ENCODE results near the gene OR9I1. TPM values are rescaled to one million over a fixed set of nuclear protein-coding genes. Genes with fewer than 3 reads are reported as not detected.
A peak's percentile ranks its signal among the peaks of the same experiment; 100 is the strongest.

The OR9I1 gene
- not detected in 2 replicates for total RNA-seq (2014; rRNA removed; shearing (Covaris generic))

DNA sequence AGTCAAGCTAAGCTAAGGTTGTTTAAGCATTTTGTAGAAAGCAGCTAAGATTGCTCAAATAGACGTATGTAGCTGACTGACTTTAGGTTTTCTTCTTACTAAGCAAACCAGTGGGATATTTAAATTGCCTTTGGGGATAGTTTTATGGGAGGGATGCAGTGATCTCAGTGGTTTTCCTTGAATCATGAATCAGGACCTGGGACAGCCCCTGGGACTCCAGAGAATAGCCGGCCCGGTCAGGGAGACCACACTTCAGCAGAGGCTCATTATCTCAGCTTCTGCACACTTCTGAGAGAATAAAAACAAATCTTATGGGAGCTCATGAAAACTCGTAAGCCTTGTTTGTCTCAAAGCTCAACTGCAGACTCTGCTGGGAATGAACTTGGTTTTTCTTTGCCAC is at the start of gene OR9I1:
Gene OR9I1 (minus strand): TSS at position 62 of the 400 bp plus-strand sequence. CDS start 6,086 bp downstream, outside the sequence.
- no peak for DNase-seq (ENCODE audit: low spot score)

- DNase-seq (ENCODE audit: low spot score): no peak
These were observed 40.3 kb upstream of the OR9I1 start for GRCh38 chr11:58165504-58166106.

- no peak for DNase-seq (ENCODE audit: low spot score)
These were observed 39.7 kb upstream of the OR9I1 start for GRCh38 chr11:58164990-58165389.

DNA sequence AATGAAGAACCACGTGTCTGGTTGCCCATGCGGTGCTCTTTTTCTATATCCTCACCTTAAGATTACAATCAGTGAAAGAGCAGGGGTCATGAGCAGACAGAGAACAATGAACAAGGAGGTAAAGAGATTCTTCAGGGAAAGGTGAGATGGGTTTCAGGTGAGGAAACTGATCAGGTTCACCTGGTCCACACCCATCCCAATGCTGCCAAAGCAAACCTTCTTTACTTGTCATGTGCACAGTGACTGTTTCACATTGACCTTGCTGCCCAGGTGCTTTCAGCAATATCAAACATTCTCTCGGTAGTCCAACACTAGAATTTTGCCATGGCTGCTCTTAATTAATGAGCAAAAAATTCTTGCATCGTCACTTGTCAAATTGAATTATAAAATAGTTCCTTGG is 39.1 kb upstream of the OR9I1 start:
- no peak for DNase-seq (ENCODE audit: low spot score)

DNA sequence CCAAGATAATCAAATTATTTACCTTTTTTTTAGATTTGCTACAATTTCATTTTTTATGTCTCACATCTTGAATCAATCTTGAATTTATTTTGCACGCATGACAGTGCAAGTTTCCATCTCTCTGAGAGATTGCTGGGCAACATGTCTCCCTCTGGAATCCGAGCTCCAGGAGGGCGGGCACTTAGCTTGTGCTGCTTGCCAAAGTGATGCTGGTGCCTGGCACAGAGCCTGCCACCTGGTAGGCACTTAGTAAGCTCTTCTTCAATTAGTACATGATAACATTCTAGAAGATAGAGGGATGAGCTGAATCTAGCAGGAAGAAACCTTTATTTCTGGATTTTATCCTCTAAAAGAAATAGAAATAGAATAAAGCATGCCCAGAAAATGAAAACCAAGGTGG is 27.5 kb upstream of the OR9I1 start:
- no peak for DNase-seq (ENCODE audit: low spot score)

DNA sequence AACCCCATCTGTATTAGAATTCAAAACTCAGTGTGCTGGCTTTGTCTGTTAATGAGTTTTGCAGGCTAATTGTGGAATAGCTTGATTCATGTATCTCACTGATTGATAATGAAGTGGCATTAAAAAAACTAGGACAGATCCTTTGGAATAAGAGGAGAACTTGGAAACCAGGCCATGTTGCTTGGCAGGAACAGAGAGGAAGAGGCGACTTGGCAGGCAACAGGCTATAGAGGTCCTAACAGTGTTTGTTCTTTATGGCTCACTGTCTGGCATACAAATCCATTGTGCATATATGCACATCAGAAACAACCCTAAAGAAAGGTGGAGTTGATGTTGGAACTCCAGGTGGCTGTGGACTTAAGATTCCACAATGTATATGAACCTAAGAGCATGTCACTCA is 17.4 kb upstream of the OR9I1 start:
- DNase-seq (ENCODE audit: low spot score): no peak

DNA sequence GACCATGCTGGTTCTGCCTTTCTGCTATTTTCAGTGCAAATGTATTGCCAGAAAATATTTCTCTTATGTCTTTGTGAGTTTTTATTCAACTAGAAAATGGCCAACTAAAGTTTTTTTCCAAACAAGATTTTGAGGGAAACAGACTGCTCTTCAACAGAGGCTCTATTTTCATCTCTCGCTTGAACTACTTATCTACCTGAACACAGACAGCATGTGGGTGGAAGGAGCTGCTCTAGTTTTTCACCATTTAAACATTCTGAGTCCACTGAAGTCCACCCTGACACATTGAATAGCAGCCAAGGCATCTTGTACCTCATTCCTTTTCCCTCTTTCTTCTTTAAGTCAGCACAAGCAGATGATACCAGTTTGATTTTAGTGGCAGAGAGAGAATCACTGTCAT is 9.8 kb upstream of the OR9I1 start:
- DNase-seq (ENCODE audit: low spot score): no peak

GRCh38 chr11:58134151-58134550 is 8.8 kb upstream of the OR9I1 start:
- peak; percentile 5 for DNase-seq (ENCODE audit: low spot score)

DNA sequence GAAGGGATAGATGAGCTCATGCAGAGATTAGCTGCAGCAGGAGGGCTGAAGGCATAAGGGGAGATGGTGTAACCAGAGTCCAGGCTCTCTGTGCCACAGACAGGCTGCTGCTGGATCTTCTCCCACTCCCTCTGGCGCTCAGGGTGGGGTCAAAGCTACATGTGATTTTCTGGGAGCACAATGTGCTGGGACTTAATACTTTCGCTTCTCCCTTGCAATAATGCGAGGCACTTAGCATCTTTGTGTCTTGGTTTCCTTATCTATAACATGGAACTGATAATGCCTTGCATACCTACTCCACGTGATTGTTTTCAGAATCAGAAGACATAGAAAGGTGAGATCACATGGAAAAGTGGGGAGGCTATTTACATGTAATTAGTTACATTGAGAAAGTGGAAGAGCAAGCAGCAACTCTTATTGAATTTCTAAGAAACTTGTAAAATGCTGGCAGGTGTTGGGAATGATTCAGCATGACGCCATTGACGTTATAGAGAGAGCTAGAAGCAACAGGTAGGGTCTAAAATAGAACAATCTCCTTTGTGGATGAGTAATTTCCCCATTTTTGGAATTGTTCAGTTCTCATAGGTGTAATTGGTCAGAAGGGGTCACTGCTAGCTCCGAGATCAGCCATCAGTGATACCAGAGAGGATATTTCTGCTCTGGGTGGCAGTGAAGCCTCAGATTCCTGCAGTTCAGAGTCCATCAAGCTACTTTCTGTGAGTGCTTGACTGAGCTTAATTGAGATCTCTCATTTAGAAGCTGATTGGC is 8.2 kb upstream of the OR9I1 start:
- no peak for DNase-seq (ENCODE audit: low spot score)

DNA sequence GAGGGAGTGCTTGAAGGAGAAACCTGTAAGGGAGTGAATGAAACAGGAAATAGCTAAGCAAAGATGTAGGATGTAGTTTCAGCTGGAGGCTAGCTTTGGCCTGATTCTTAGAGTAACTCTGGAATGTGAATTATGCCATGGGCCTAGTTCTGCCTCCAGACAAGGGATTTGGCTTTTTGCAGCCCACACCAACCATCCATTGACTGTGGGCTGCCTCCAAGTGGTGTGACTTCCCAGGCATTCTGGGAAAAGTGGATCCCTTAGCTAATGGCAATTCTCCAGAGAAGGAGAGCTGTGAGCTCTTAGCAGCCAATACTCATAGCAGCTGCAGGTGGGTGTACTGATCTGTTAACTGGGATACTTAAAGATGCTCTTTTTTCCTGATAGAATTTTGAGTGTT is 2.0 kb upstream of the OR9I1 start:
- DNase-seq (ENCODE audit: low spot score): no peak

GRCh38 chr11:58121096-58121495 is 4.2 kb downstream of the OR9I1 start:
- no peak for DNase-seq (ENCODE audit: low spot score)

DNA sequence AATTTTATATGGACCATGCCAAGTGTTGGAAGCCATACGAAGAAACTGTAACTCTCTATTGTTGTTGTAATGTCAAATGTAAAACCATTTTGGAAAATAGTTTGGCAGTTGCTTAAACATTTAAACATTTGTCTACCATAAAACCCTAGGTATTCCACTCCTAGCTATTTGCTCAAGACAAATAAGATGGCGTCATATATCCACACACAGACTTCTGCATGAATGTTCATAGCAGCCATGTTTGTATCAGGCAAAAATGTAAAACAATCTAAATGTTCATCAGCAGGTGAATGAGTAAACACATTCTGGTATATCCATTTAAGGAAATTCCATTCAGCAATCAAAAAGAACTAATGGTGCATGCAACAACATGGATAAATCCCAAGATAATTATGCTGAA is 27.9 kb downstream of the OR9I1 start:
- DNase-seq (ENCODE audit: low spot score): no peak

DNA sequence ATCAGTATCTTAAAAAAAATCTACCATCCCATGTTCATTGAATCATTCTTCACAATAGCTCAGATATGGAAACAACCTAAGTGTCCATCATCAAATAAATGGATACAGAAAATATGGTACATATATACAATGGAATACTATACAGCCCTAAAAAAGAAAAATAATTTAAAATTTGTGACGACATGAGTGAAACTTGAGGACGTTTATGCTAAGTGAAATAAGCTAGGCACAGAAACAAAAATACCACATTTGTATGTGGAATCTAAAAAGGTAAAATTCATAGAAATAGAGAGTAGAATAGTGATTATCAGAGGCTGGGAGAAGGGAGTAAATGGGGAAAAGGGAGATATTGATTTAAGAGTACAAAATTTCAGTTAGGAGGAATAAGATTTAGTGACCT is 38.8 kb downstream of the OR9I1 start:
- DNase-seq (ENCODE audit: low spot score): no peak

DNA sequence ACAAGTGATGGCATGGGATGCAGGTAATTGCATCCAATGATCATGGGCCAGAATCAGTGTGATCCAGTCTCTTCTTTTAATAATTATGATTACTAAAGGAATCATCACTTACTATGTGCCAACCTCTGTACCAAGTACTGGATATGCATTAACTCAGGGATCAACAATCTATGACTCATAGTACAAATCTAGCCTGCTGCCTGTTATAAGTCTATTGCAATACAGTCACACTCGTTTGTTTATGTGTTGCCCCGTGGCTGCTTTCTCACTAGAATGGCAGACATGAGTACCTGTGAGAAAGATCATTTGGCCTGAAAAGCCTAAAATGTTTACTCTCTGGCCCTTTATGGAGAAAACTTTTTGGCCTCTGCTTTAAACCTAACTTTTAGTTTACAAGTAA is 49.5 kb downstream of the OR9I1 start:
- DNase-seq (ENCODE audit: low spot score): no peak

- no peak for DNase-seq (ENCODE audit: low spot score)
These were observed 54.7 kb downstream of the OR9I1 start for GRCh38 chr11:58070585-58070984.

GRCh38 chr11:58068655-58069054 is 56.7 kb downstream of the OR9I1 start:
- DNase-seq (ENCODE audit: low spot score): no peak

- DNase-seq (ENCODE audit: low spot score): no peak
These were observed 57.6 kb downstream of the OR9I1 start for GRCh38 chr11:58067685-58068084.

Other genes with a start within 250 kb of the OR9I1 start
- not detected in 2 replicates for gene OR9Q1, start 101.6 kb downstream of the OR9I1 start, total RNA-seq (2014; rRNA removed; shearing (Covaris generic))
- gene OR6Q1, start 94.6 kb downstream of the OR9I1 start, total RNA-seq (2014; rRNA removed; shearing (Covaris generic)): not detected in 2 replicates
- not detected in 2 replicates for gene OR9Q2, start 63.5 kb upstream of the OR9I1 start, total RNA-seq (2014; rRNA removed; shearing (Covaris generic))
- not detected in 2 replicates for gene OR1S2, start 78.6 kb upstream of the OR9I1 start, total RNA-seq (2014; rRNA removed; shearing (Covaris generic))
- gene OR1S1, start 87.2 kb upstream of the OR9I1 start, total RNA-seq (2014; rRNA removed; shearing (Covaris generic)): not detected in 2 replicates
- not detected in 2 replicates for gene OR10Q1, start 103.4 kb upstream of the OR9I1 start, total RNA-seq (2014; rRNA removed; shearing (Covaris generic))
- gene OR10W1, start 142.7 kb upstream of the OR9I1 start, total RNA-seq (2014; rRNA removed; shearing (Covaris generic)): not detected in 2 replicates
- gene OR5B17, start 233.5 kb upstream of the OR9I1 start, total RNA-seq (2014; rRNA removed; shearing (Covaris generic)): not detected in 2 replicates